ENCODE results near the gene PPM1F.
"Not testable (repeated sequence)": the region's sequence is repeated elsewhere in the genome, so short reads cannot be mapped to it uniquely, and the experiment has no call there.

Gene PPM1F

DNA sequence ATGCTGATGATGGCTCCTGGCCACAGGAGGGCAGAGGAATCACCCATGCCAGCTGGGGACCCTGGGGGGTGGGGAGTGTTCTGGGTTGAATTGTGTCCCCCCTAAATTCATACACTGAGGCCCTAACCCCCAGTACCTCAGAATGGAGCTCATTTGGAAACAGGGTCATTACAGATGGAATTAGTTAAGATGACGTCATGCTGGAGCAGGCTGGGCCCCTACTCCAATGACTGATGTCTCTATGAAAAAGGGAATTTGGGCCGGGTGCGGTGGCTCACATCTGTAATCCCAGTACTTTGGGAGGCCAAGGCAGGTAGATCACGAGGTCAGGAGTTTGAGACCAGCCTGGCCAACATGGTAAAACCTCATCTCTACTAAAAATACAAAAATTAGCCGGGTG is 12.7 kb downstream of the PPM1F start:
- not testable (repeated sequence) for DNase-seq

DNA sequence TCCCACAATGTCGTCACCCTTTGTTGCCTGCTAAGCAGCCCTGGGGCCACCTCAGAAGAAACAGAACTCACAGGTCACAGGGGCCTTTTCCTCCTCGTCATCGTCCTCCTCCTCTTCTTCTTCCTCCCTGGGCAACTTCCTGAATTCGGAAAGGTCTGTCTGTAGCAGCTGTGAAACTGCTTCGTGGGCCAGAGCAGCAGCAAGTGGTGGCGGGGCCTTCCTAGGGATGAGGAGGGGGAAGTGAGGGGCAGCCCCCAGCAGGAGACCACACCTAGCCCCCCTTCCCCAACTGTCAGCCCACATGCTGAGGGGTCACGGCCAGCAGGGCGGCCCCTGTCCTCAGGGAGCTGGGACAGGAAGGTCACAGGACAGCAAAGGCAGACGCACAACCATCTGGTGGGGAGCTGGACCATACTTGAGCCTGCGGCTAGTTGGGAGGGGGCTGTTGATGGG is 13.2 kb downstream of the PPM1F start:
- DNase-seq, result no peak

DNA sequence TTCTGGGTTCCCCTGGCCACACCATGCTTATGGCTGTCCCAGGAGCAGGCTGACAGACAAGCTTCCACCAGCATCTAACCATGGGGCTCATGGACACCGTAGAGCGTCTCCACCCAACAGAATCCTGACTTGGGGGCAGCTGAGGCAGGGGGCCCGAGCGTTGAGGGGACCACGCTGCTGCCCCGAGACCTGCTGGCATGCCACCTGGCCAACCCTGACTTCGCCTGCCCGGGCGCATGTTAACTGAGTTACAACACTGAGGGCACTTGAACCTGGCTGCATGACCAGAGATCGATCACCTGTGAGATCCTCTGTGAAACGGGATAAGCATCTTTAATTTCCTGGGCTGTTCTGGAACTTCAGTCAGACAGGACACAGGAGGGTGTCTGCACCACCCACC is 13.7 kb downstream of the PPM1F start:
- DNase-seq, result no peak

DNA sequence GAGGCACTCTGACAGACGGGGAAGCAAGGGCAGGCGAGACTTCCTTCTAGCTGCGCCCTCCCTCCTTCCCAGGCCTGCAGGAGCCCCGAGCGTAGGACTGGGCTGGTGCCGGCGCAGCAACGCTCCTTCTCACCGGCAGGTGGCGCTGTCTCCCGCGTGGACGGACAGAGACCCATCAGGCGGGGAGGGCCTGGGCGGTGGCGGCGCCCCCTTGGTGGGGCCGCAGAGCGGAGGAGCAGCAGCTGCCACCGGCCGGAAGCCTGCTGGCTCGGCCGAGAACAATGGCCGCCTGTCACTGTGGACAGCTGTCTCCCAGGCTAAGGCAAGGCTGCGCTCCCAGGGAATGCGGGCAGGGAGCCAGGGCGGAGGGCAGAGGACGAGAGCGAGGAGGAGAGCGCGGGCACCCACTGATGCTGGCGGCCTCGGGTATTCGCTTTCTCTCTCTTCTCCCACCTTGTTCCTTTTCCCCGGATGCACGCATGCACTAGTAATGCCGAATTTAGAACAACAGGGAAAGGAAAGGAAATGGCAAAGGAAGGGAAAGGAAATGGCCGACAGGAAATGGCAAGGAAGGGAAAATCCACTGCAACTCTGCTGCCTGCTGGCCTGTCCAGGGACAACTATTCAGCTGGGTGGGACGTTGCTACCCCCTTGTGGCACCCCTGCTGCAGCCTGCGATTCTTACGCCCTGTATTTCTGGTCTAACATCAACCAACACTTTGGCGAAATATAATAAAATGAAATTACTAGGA is 14.4 kb downstream of the PPM1F start:
- DNase-seq, result peak; percentile 96

DNA sequence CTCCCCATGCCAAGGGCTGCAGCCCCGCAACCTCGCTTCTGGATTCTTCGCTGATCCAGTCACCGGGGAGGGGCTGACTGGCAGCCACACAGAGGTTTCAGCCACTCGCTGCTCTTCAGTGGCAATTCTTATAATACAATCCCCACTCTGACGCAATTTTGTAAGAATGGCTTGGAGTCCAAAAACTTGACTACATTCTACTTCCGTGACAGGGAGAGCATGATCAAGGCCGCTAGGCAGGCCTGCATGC is 14.9 kb downstream of the PPM1F start:
- no peak for DNase-seq

DNA sequence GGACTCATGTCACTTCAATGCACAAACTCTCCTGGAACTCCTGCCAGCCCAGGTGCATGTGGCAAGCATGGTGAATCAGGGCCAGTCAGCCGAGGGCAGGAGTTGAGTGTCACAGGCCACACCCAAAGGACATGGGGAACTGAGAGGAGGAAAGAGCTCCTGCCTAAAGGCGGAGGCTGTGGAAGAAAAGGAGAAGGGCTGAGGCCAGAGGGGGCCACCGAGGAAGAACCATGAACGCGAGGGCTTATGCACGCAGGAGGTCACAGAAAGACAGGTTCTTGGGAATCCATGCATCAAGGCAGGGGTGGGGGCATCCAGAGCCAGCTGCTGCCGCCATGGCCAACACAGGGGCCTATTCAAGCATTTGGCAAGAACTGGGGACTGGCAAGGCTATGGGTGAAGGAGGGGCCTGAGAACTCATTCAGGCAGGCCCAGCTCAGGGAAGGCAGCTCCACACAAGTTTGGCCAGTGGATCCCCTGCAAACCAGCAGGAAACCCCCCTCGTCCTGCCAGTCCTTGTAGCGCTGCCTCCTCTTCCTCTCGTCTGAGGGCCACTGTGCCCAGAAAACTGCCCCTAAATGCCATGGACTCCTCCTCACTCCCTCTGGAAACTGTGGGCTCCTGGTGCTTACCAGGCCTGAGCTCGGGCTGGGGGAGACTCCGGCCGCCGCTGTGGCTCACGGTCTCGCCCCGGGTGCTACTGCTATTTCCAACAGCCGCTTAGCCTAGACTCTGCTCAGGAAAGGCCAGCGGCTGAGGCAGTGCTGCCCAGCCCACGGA is 15.4 kb downstream of the PPM1F start:
- DNase-seq, result no peak

DNA sequence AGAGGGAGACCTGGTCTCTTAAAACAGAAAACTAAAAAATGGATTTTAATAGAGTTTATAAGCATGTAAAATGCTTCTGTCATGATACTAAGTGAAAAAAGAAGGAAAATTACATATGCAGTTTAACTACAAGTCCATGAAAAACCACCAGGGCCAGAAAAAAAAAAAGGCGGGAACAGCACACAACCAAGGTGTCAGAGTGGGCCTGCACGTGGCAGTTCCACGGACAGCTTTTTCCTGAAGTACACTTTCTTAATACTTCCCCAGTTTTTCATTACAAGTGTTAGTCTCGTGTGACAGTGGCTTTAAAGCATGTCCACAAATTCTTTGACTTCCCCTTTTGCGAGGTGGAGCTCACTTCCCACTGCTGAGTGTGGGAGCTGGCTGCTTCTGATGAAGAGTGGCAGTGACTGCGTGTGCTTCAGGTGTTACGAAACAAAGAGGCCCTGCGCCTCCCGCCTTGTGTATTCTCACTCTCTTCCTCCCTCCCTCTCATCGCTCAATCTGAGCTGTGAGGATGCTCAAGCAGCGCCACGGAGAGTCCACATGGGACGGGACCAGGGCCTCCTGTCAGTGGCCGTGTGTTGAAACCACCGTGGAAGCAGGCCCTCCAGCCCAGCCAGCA is 16.4 kb downstream of the PPM1F start:
- no peak for DNase-seq

DNA sequence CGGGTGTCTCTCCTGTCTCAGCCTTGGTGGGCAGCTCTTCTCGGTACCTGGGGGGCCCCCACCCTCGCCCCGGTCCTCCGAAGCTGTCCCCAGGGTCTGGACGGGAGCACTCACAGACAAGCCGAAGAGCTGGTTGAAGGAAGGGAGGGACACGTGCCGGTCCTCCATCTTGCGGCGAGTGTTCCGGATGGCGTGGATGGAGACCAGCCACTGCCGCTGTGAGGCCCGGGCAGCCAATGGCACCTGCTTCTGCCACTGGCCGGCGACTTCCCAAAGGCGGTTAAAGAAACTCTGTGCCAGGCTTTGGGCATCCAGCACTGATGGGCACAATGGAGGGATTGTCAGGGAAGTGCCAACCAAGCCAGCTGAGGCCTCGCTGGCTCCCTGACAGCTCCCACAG is 18.7 kb downstream of the PPM1F start:
- no peak for DNase-seq

DNA sequence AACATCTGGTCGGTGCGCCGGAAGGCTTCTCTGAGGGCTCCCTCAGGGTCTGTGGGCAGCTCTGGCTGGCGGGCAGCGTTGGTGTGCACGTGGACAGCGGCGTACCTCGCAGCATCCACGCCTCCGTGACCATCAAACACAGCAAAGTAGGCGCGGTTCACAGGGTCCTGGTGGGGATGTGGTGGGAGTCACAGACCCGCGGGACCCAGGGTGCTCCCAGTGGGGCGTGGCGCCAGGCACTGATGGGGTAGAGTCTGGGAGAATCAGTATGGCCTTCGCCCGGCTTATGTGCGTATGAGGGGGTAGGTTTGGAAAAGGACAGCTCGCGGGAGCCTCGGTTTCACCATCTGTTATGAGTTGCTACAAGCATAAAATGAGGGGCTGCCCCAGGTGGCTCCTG is 19.2 kb downstream of the PPM1F start:
- DNase-seq, result no peak

DNA sequence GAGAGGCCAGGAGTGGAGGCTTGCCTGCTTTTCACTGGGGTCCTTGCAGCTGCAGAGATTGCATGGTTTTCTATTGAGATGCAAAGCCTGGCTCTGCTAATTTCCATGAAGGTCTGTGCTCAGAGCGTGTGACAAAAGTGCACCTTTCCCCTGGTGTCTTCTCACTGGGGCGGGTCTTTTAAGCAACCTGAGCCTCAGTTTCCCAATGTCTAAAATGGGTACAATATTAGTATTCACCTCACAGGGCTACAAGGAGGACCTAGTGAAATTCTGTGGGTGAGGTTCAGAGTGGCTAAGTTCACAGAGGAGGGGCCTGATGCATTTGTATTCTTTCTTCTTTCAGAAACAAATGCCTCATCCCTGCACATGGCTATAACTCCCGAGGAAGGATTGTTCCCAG is 20.3 kb downstream of the PPM1F start:
- DNase-seq, result no peak

DNA sequence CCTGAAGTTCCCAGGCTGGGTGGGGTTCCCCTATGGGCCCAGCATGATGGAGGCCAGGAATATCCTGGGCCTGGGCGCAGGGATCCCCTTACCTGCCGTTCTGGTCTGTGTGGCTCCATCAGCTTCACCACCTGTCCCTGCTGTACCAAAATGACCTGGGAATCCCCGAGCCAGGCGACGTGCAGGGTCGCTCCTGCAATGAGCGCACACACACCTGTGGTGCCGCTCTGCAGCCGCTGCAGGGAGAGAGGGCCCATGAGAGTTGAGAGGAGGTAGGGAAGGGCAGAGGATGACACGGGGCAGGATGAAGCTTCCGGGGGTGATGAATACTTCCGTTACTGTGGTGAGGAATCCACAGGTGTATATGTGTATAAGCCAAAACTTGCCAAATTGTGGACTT is 21.6 kb downstream of the PPM1F start:
- DNase-seq, result no peak

DNA sequence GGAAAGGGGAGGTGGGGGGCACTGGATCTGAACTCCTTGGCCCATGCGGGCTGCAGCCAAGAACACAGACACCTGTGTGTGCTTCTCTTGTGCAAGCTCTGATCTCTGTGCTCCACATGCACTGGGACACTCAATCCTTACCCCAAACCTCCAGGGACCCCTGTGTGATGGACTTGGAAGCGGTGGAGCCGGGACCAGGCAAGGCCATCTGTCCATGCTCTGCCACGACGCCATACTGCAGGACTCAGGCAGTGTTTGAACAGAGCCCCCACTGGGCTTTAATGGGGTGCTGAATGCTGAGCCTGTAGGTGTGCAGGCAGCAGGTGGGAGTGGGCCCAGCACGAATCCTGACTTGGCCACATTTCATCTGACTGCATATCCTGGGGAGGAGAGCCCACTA is 23.4 kb downstream of the PPM1F start:
- peak; percentile 69 for DNase-seq

DNA sequence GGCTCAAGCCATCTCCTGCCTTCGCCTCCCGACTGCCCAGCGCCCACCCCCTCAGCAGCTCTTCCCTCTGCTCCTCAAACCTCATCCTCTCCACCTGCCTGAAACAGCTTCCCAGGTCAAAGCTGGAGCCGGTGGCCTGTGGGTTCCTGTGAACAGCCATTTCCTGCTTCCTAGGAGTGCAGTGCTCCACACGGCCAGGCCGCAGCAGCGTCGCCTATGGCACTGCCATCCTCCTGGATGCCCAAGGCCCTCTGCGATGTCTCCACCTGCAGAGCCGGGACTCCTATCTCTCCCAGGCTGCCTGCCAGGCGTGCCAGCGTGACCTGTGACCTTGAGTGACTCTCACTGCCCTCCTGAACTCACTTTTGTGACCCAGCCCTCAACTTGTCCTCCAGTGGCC is 24.6 kb downstream of the PPM1F start:
- DNase-seq, result no peak

DNA sequence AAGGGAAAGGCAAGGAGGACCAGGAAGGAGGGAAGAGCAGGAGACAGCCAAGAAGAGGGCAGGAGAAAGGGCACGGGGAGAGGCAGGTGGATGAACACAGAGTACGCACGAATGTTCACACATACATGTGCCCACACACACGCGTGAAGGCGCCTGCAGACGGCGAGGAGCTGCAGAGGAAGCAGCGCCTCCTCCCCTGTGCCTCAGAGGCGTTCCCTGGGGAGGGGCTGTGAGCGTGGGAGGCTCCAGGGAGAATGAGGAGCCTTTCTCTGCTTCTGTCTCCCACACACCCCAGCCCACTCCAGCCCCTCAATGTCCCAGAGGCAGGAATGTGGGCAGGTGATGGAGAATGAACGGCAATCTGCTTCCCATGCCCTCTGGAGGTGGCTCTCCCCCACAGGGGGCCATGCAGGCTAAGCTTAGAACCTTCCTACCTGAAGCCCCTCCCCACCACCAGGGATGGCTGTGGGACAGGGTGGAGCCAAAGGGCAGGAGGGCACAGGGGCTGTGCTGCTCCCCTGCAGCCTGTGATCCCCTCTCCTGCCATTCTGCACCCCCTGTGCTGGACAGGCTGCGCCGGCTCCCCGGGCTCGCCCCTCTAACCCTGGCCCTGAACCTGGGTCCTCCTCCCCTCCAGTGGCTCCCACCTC is 25.3 kb downstream of the PPM1F start:
- DNase-seq, result peak; percentile 40

DNA sequence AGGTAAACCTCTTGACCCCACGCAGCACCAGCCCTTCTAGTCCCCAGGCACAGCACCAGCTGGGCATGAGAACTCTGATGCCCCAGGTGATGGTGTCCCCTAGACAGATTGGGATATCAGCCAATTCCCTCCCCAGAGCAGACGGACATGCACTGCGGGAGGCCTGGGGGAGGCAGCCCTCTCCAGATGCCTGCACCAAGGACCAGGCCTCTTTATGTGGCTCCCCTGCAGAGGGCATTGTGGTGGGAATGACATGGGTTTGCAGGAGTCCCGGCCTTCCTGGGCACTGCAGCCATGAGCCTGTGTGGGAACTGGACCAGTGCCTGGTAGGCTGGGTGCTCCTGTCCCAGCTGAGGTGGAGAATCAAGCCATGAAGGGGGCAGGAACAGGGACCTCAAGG is 25.9 kb downstream of the PPM1F start:
- peak; percentile 89 for DNase-seq

DNA sequence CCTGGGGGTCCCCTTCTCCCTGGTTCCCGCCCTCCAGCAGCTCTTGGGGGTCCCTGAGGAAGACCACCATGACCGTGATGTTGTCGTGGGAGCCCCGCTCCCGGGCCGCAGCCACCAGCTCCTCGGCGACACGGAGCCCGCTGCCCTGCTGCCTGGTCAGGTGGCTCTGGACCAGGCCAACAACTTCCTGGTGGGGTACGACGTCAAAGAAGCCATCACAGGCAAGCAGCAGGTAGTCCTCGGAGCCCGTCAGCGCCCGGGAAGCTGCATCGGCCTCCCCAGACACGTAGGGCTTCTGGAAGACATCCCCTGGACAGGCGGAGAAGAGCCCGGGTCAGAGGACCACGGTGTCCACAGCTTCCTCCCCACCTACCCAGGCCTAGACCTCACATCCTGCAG is 29.5 kb downstream of the PPM1F start:
- no peak for DNase-seq

DNA sequence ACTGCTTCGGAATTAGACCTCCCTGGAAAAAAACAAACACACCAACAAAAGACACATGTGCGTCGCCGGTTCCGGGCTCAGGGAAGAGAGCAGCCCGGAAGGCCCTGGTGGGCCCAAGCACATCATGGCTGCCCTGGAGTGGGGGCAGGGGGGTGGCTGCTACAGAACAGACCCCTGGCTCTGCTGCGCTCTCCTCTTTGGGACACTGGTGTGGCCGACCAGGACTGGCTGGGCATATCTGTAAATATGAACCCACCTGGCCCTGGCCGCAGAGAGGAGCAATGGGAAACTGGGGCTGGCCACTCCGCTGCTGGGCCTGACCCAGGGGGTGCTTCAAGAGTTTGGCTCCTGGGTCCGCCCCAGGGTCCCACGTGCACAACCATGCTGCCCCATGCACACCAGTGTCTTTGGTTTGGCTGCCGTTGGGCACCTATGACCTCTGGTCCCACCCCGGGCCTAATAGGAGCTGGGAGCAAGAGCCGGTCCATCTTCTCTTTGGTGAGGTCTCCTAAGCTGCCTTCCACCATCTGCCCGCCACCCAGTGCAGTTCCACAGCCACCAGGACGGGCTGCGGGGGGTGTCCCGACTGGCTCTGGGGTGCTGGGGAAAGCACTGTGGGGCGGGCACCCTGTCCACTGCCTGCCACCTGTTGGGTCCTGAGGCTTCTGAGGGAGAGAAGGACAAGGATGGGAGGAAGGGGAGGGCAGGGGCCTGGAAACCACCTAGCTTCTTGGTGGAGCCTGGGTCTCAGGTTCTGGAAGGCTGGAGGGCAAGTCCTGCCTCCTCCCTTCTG is 30.1 kb downstream of the PPM1F start:
- DNase-seq, result no peak

DNA sequence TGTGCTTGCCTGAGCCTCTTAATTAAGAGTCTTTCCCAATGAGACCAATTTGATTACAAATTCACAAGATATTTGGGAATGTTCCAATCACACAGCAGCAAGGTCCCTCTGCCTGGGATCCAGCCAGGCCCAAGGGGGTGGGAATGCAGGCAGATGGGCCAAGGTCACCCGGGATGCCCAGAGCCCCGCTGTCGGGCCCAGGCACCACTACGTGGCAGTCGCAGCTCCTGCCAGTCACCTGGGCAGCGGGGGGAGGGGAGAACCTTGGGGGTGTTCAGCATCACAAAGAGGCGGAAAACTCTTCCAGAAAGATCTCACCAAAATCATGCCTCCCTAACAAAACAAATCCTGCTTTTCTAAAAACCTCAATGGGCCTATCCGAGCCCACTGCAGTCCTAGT is 30.9 kb downstream of the PPM1F start:
- DNase-seq, result no peak

DNA sequence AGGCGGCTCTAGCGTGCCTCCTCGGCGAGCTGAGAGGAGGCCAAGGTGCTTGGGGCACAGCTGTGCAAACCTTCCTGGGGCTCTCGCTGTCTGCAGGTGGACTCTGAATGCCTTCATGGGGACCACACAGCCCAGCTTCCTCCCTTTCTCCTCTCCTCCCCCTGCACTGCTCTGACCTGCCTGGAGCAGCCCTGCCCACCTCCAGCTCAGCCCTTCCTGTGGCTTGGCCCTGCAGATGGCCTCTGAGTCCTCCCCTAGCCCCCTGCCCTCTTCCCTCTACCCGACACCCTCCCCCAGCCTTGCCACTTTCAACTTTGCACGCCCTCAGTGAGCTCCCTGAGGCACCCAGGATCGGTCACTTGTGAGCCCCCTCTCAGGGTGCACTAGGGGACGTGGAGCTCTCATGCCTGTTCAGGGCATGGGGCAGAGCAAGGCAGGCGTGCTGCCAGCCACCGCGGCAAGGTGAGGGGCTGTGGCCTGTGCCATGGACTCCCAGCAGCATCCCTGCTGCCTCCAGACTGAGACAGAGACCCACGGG is 31.4 kb downstream of the PPM1F start:
- peak; percentile 65 for DNase-seq

DNA sequence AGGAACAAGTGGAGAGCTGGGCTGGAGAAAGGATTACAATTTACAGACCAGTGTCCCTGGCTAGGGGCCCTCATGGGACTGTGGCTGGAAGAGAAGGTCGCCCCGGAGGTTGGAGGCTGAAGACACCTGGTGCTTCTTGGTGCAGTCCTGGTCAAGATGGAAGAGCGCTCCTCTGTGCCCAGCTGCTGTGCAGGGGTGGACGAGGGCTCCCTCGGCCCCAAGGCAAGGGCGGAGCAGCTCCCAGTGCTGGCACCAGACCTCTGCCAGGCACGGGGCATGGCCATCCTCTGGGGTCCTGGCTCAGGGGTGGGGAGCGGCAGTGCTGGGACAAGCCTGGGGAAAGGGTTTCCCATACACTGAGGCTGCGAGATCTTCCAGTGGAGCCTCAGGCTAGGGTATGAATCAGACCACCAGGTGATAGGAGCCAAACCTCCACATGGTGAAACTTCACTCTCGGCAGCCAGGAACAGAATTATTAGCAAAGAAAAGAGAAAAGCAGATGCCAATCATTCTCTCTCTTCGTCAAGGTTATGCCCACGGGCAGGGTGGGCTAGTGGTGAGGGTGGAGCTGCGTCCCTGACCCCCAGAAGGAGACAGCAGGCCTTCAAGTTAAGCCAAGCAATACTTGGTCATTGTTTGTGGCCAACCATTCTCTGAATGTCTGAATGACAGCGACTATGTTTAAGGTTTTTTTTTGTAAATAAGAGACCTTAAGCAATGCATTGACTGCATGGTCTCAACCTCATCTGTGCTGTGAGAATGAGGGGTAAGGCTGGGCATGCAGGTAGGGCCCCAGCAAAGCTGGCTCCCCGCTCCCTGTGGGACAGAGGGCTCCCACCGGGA is 32.1 kb downstream of the PPM1F start:
- no peak for DNase-seq

DNA sequence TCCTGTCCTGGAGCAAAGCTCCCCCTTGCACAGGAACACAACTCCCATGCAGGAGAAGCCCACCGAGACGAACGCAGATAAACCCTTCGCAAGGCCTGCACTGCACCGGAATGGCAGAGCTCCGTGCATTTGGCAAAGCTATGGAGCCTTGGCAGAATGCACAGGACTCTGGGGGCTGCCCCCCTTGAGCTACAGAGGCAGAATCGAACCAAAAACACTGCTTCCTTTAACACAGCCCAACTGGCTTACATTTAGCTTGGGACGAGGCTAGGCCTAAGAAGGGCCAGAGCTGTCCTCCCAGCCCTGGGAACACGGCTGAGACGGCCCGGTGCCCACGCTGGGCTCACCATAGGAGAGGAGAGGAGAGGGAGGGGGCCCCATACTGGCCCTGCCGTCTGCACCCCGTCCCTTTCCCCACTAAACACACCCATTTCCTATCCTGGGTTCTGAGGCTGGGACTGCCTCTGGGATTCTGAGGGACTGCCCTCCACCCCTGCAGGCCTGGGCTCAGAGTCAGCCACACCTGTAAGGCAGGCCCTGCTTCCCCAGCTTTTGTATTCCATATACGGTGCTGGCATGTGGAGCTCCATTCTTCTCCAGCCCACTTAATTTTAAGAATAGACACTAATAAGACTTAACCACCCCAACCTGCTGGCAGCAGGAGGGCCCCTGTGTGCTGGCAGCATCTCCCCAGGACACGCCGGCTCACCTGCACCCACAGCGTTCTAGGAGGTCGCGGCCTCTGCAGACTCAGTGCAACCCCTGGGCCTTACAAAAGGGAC is 32.9 kb downstream of the PPM1F start:
- peak; percentile 26 for DNase-seq
